Activated CD8-positive, alpha-beta T cell treated with anti-CD3 and anti-CD28 coated beads for 36 hours (primary cell): ENCODE data around the gene NTNG1. TPM values are rescaled to one million over a fixed set of nuclear protein-coding genes. Genes with fewer than 3 reads are reported as not detected.

Experiments
- ATAC-seq: fragments of 200-7000 bp; cut with Tn5 transposase; one replicate; pipeline ENCODE4 v1.10.0; 2021; ENCODE audit warnings: mild to moderate bottlenecking, moderate library complexity
- CTCF ChIA-PET: fragments of 350-600 bp; sonication (Branson Sonifier 250); formaldehyde crosslinking; loops from one replicate; lab custom pipeline; 2021; ENCODE audit warnings: antibody characterized with exemption; lab: Charles Lee
- POLR2A ChIA-PET: fragments of 350-600 bp; sonication (Branson Sonifier 250); formaldehyde crosslinking; loops from one replicate; lab custom pipeline; 2021; ENCODE audit warnings: antibody characterized with exemption; lab: Charles Lee
- DNase-seq: peaks from one replicate; pipeline ENCODE4 v3.0.0-alpha.2; 2020
- H3K27ac Mint-ChIP-seq: one replicate; pipeline ENCODE4 v1.8.0; 2021; ENCODE audit warnings: mild to moderate bottlenecking, mixed read lengths
- H3K27me3 Mint-ChIP-seq: one replicate; pipeline ENCODE4 v1.8.0; 2021; ENCODE audit warnings: mixed read lengths
- H3K36me3 Mint-ChIP-seq: one replicate; pipeline ENCODE4 v1.8.0; 2021; ENCODE audit warnings: low read depth, mixed read lengths
- H3K4me1 Mint-ChIP-seq: one replicate; pipeline ENCODE4 v1.8.0; 2021; ENCODE audit warnings: low read depth, mixed read lengths
- H3K4me3 Mint-ChIP-seq: one replicate; pipeline ENCODE4 v1.8.0; 2021; ENCODE audit warnings: mild to moderate bottlenecking, moderate library complexity, mixed read lengths
- H3K9me3 Mint-ChIP-seq: one replicate; pipeline ENCODE4 v1.8.0; 2021; ENCODE audit warnings: mixed read lengths
- CTCF ChIP-seq: fragments of 200-600 bp; IDR thresholded peaks from one replicate; pipeline ENCODE4 v1.8.0; 2022; ENCODE audit warnings: antibody characterized with exemption, mild to moderate bottlenecking
- intact Hi-C: fragments of 100-400 bp; cut with micrococcal nuclease; formaldehyde crosslinking; loops from one replicate; pipeline ENCODE4 v1.10.0; 2022
- total RNA-seq, 2 experiments: library from RNA; stranded (reverse); gene quantifications; one replicate each; pipeline ENCODE4 v1.2.3, GENCODE V29; 2021

NTNG1 gene
- total RNA-seq, 2 experiments from 2014 or later, result 0.96 to 1.0 TPM

- ChIA-PET CTCF (no interaction called here), POLR2A (no interaction called here)
- no peak for TF ChIP-seq CTCF
- H3K27ac Mint-ChIP-seq, result no peak overlapping the region
- ATAC-seq (no peak), DNase-seq (peak; percentile 18)
- no peaks in the 10 kb centered on the region for H3K36me3 Mint-ChIP-seq
- intact Hi-C loops, result no loop called here
- peaks cover 22% of the 10 kb centered on the region for H3K27me3 Mint-ChIP-seq
- no peak overlapping the region for H3K4me3 Mint-ChIP-seq
- H3K9me3 Mint-ChIP-seq, result no peaks in the 10 kb centered on the region
- peaks cover 19% of the 10 kb centered on the region for H3K4me1 Mint-ChIP-seq
Measured at GRCh38 chr1:107135463-107135862, 5.4 kb upstream of the NTNG1 start.

- no peak overlapping the region for H3K4me3 Mint-ChIP-seq
- ChIA-PET CTCF (no interaction called here), POLR2A (no interaction called here)
- no peak overlapping the region for H3K27ac Mint-ChIP-seq
- peaks cover 27% of the 10 kb centered on the region for H3K4me1 Mint-ChIP-seq
- TF ChIP-seq CTCF, result no peak
- DNase-seq (no peak), ATAC-seq (no peak)
- H3K27me3 Mint-ChIP-seq, result peaks cover 33% of the 10 kb centered on the region
- intact Hi-C loops, result no loop called here
- no peaks in the 10 kb centered on the region for H3K9me3 Mint-ChIP-seq
- no peaks in the 10 kb centered on the region for H3K36me3 Mint-ChIP-seq
Measured at GRCh38 chr1:107138166-107138565, 2.7 kb upstream of the NTNG1 start.

- no peaks in the 10 kb centered on the region for H3K36me3 Mint-ChIP-seq
- peaks cover 34% of the 10 kb centered on the region for H3K27me3 Mint-ChIP-seq
- no peak for TF ChIP-seq CTCF
- H3K4me3 Mint-ChIP-seq, result no peak overlapping the region
- H3K9me3 Mint-ChIP-seq, result no peaks in the 10 kb centered on the region
- ChIA-PET POLR2A (interaction anchor here (0.6 kb wide), 1 partner anchor 85 kb away, joined by 3 read pairs; no protein-coding TSS in a partner anchor), CTCF (no interaction called here)
- intact Hi-C loops, result no loop called here
- H3K4me1 Mint-ChIP-seq, result peaks cover 25% of the 10 kb centered on the region
- ATAC-seq (no peak), DNase-seq (no peak)
- no peak overlapping the region for H3K27ac Mint-ChIP-seq
Measured at GRCh38 chr1:107138767-107139445, 1.9 kb upstream of the NTNG1 start.

GRCh38 chr1:107139833-107140702 is 771 bp upstream of the NTNG1 start:
- ATAC-seq (peak; percentile 73), DNase-seq (peak; percentile 62)
- peaks cover 34% of the 10 kb centered on the region for H3K27me3 Mint-ChIP-seq
- peak overlapping the region; percentile 73 for H3K4me3 Mint-ChIP-seq
- intact Hi-C loops, result loop anchor here (5.0 kb wide), 1 partner anchor 83 kb away; the partner anchor contains the start of gene PRMT6
- CTCF ChIA-PET, result no interaction called here
- peak overlapping the region; percentile 7 for H3K27ac Mint-ChIP-seq
- TF ChIP-seq CTCF, result no peak
- POLR2A ChIA-PET, result no interaction called here
- no peaks in the 10 kb centered on the region for H3K36me3 Mint-ChIP-seq
- peaks cover 23% of the 10 kb centered on the region for H3K4me1 Mint-ChIP-seq
- H3K9me3 Mint-ChIP-seq, result no peaks in the 10 kb centered on the region
